Activated CD4-positive, alpha-beta T cell treated with anti-CD3 and anti-CD28 coated beads, Interleukin-2, amount 50 U/mL, for 1 hour (primary cell): ENCODE results near the gene MPG.

ENCODE experiments used
- DNase-seq: peaks from one replicate; pipeline ENCODE4 v3.0.0-alpha.2; 2020

MPG gene

GRCh38 chr16:85865-86264 lies 7.8 kb downstream of the MPG start:
- no peak for DNase-seq

- DNase-seq, result no peak
Measured at GRCh38 chr16:86483-86952, 8.5 kb downstream of the MPG start.

GRCh38 chr16:88613-89012 lies 10.6 kb downstream of the MPG start:
- no peak for DNase-seq

- no peak for DNase-seq
Measured at GRCh38 chr16:89391-90302, 11.6 kb downstream of the MPG start.

- DNase-seq, result no peak
Measured at GRCh38 chr16:91484-91883, 13.5 kb downstream of the MPG start.

GRCh38 chr16:92431-93339 lies 14.7 kb downstream of the MPG start:
- DNase-seq, result no peak

GRCh38 chr16:94918-95265 lies 16.9 kb downstream of the MPG start:
- no peak for DNase-seq

GRCh38 chr16:96935-97381 lies 18.9 kb downstream of the MPG start:
- DNase-seq, result peak; percentile 88

GRCh38 chr16:97822-98221 lies 19.8 kb downstream of the MPG start:
- DNase-seq, result no peak

- DNase-seq, result no peak
Measured at GRCh38 chr16:100989-101388, 23.0 kb downstream of the MPG start.

- no peak for DNase-seq
Measured at GRCh38 chr16:101586-101985, 23.6 kb downstream of the MPG start.

- DNase-seq, result no peak
Measured at GRCh38 chr16:102060-102855, 24.2 kb downstream of the MPG start.

GRCh38 chr16:104355-104754 lies 26.3 kb downstream of the MPG start:
- no peak for DNase-seq

GRCh38 chr16:104928-105327 lies 26.9 kb downstream of the MPG start:
- no peak for DNase-seq

GRCh38 chr16:105521-105920 lies 27.5 kb downstream of the MPG start:
- no peak for DNase-seq

- peak; percentile 38 for DNase-seq
Measured at GRCh38 chr16:106623-107324, 28.7 kb downstream of the MPG start.

- DNase-seq, result no peak
Measured at GRCh38 chr16:112153-112840, 34.3 kb downstream of the MPG start.

GRCh38 chr16:114327-114726 lies 36.3 kb downstream of the MPG start:
- DNase-seq, result no peak

GRCh38 chr16:116015-116414 lies 38.0 kb downstream of the MPG start:
- no peak for DNase-seq

GRCh38 chr16:117379-118365 lies 39.6 kb downstream of the MPG start:
- DNase-seq, result peak; percentile 69
